Activated CD4-positive, alpha-beta T cell treated with anti-CD3 and anti-CD28 coated beads for 36 hours (primary cell): Measurements from ENCODE around the gene GPR107. TPM values are rescaled to one million over a fixed set of nuclear protein-coding genes. Genes with fewer than 3 reads are reported as not detected.

Experiments used
- ATAC-seq: fragments of 200-7000 bp; cut with Tn5 transposase; one replicate; pipeline ENCODE4 v1.10.0; 2021; ENCODE audit warnings: mild to moderate bottlenecking, moderate library complexity
- CTCF ChIA-PET: fragments of 350-600 bp; sonication (Branson Sonifier 250); formaldehyde crosslinking; loops from one replicate; lab custom pipeline; 2021; ENCODE audit warnings: antibody characterized with exemption; lab: Charles Lee
- POLR2A ChIA-PET: fragments of 350-600 bp; sonication (Branson Sonifier 250); formaldehyde crosslinking; loops from one replicate; lab custom pipeline; 2021; ENCODE audit warnings: antibody characterized with exemption, inconsistent platforms; lab: Charles Lee
- DNase-seq: peaks from one replicate; pipeline ENCODE4 v3.0.0-alpha.2; 2020
- H3K27ac Mint-ChIP-seq: one replicate; pipeline ENCODE4 v1.8.0; 2021; ENCODE audit warnings: mixed read lengths
- H3K27me3 Mint-ChIP-seq: one replicate; pipeline ENCODE4 v1.8.0; 2021; ENCODE audit warnings: mixed read lengths
- H3K36me3 Mint-ChIP-seq: one replicate; pipeline ENCODE4 v1.8.0; 2021; ENCODE audit warnings: low read depth, mixed read lengths
- H3K4me1 Mint-ChIP-seq: one replicate; pipeline ENCODE4 v1.8.0; 2021; ENCODE audit warnings: mixed read lengths
- H3K4me3 Mint-ChIP-seq: one replicate; pipeline ENCODE4 v1.8.0; 2021; ENCODE audit warnings: mild to moderate bottlenecking, moderate library complexity, mixed read lengths
- H3K9me3 Mint-ChIP-seq: one replicate; pipeline ENCODE4 v1.8.0; 2021; ENCODE audit warnings: low read depth, mixed read lengths
- intact Hi-C, 2 experiments: fragments of 100-400 bp; cut with DNase I in 1 of 2; cut with micrococcal nuclease in 1 of 2; formaldehyde crosslinking; loops; one replicate each; pipeline versions ENCODE4 v1.14.2 to v1.15.1; 2022 to 2024; cut with DNase I, micrococcal nuclease
- total RNA-seq, 2 experiments: library from RNA; stranded (reverse); gene quantifications; one replicate each; pipeline ENCODE4 v1.2.3, GENCODE V29; 2021

GPR107 gene
- total RNA-seq, 2 experiments from 2014 or later, result 17.7 to 19.7 TPM

DNA sequence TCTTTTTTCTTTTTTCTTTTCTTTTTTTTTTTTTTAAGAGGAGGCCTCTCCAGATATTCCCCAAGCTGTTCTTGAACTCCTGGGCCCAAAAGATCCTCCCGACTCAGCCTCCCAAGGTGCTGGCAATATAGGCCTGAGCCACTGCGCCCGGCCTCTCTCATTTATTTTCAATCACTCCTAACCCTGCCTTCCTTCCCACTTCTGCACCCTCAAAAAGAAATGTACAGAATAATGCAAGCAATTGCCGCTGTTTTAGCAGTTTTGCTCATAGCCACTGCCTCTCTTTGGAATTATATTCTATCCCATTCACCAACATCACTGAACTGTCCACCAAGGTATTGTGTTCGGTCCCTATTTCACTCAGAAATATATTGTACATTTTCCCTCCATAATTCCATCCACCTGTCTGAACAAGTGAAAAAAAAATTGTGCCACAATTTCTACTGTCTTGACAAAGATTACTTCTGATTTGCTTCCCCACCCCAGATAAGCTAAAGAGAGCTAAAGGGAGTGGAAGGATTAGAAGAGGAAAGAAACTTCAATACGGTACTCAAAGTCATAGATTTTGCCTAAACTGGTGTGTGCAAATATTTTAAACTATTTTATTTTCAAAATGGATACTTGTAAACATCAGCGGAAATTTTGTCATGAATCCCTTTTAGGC is 12.6 kb upstream of the GPR107 start:
- intact Hi-C loops, result loop anchor here (2.0 to 5.0 kb wide), 2 partner anchors 78 to 204 kb away; partner anchors contain the start of genes C9orf78 (in 1 of the 2) and USP20 (in 1 of the 2)

DNA sequence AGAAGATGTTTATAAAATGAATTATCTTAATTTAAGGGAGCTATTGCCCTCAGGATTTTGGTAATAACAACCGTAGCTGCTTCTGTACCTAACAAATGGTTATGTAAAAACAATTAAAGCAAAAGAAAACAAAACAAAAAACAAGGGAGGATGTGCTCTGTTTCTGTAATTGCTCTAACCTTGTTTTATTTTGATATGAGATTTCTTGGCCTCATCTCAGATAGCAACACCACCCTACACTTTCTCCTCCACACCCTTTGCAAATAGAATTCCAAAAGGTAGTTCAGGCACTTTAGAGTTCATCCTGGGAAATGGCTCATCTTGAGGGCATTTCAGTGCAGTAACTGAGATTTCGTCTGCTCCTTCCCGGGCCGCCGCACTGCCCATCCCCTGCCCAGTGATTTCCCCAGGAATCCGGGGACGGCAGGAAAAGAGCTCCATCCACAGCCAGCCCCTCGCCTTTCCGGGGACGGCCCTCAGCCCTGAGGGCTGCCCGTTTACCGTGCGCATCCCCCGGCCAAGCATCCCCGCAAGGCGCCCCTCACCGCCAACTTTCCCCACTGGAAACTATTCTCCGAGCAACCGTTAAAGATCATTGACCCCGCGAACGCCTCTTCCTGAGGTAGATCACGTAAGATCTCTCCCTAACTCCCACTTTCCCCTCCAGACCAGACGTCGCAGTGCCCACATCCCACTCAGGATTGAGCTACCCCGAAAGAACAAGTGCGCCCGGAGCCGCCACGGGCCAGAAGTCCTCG is 11.9 kb upstream of the GPR107 start:
- Mint-ChIP-seq H3K4me1 (peaks cover 44% of the 10 kb centered on the region), H3K27ac (peak overlapping the region; percentile 100)
- intact Hi-C loops, result loop anchor here (2.0 to 5.0 kb wide), 2 partner anchors 79 to 205 kb away; partner anchors contain the start of genes C9orf78 (in 1 of the 2) and USP20 (in 1 of the 2)

More for the DNA sequence above, 12.6 kb upstream of the GPR107 start:
- H3K9me3 Mint-ChIP-seq, result no peaks in the 10 kb centered on the region
- CTCF ChIA-PET, result interaction anchor here (0.6 to 3.0 kb wide), 10 partner anchors 9 to 195 kb away, joined by 3 to 12 read pairs (median 3); partner anchors contain the start of gene GPR107
- peaks cover 51% of the 10 kb centered on the region for H3K4me1 Mint-ChIP-seq
- H3K27me3 Mint-ChIP-seq, result no peaks in the 10 kb centered on the region
- H3K36me3 Mint-ChIP-seq, result peaks cover 49% of the 10 kb centered on the region
- peak overlapping the region; percentile 100 for H3K4me3 Mint-ChIP-seq
- no peak for ATAC-seq
- H3K27ac Mint-ChIP-seq, result peak overlapping the region; percentile 100
- POLR2A ChIA-PET, result interaction anchor here (0.9 to 1.9 kb wide), 5 partner anchors 12 to 155 kb away, joined by 4 to 5 read pairs (median 5); no protein-coding TSS in a partner anchor
- DNase-seq, result peak; percentile 53

DNA sequence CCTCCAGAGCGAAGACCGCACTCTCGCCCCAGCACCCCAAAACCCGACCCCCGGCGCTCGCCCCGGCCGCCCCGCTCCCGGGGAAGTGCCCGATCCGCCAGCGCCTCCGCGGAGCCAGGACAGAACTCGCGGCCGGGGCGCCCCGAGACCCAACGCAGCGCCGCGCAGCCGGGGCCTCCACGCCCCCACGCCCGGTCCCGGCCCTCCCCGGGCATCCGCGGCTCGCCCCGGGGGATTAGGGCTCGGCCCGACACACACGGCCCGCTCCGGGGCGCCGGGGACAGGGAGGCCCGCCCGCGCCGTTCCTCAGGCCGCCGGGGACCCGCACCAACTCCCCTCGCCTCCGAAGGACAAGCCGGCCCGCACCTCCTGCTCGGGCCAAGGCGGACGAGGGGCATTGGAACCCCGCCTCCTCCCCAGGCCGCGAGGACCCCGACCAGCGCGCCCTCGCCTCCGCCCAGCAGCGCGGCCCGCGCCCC is 11.3 kb upstream of the GPR107 start:
- DNase-seq, result peak; percentile 53
- ChIA-PET POLR2A (interaction anchor here (0.6 to 1.9 kb wide), 8 partner anchors 9 to 154 kb away, joined by 3 to 5 read pairs (median 3); no protein-coding TSS in a partner anchor), CTCF (interaction anchor here (0.6 to 1.2 kb wide), 2 partner anchors 76 to 157 kb away, joined by 3 read pairs; no protein-coding TSS in a partner anchor)
- peak; percentile 3 for ATAC-seq
- H3K27me3 Mint-ChIP-seq, result no peaks in the 10 kb centered on the region
- H3K36me3 Mint-ChIP-seq, result peaks cover 38% of the 10 kb centered on the region
- peak overlapping the region; percentile 100 for H3K27ac Mint-ChIP-seq
- H3K4me1 Mint-ChIP-seq, result peaks cover 38% of the 10 kb centered on the region
- H3K9me3 Mint-ChIP-seq, result no peaks in the 10 kb centered on the region
- peak overlapping the region; percentile 100 for H3K4me3 Mint-ChIP-seq
- intact Hi-C loops, result loop anchor here in 1 of 2 experiments (5.0 kb wide), 1 partner anchor 205 kb away; the partner anchor contains the start of genes C9orf78 and USP20

More for the DNA sequence above, 11.9 kb upstream of the GPR107 start:
- ChIA-PET POLR2A (interaction anchor here (0.9 to 1.9 kb wide), 7 partner anchors 13 to 155 kb away, joined by 3 to 5 read pairs (median 4); no protein-coding TSS in a partner anchor), CTCF (interaction anchor here (0.6 to 3.0 kb wide), 10 partner anchors 10 to 157 kb away, joined by 3 to 12 read pairs (median 3); partner anchors contain the start of gene GPR107)
- H3K27me3 Mint-ChIP-seq, result no peaks in the 10 kb centered on the region
- DNase-seq (no peak), ATAC-seq (no peak)
- no peaks in the 10 kb centered on the region for H3K9me3 Mint-ChIP-seq
- peak overlapping the region; percentile 100 for H3K4me3 Mint-ChIP-seq
- H3K36me3 Mint-ChIP-seq, result peaks cover 44% of the 10 kb centered on the region

DNA sequence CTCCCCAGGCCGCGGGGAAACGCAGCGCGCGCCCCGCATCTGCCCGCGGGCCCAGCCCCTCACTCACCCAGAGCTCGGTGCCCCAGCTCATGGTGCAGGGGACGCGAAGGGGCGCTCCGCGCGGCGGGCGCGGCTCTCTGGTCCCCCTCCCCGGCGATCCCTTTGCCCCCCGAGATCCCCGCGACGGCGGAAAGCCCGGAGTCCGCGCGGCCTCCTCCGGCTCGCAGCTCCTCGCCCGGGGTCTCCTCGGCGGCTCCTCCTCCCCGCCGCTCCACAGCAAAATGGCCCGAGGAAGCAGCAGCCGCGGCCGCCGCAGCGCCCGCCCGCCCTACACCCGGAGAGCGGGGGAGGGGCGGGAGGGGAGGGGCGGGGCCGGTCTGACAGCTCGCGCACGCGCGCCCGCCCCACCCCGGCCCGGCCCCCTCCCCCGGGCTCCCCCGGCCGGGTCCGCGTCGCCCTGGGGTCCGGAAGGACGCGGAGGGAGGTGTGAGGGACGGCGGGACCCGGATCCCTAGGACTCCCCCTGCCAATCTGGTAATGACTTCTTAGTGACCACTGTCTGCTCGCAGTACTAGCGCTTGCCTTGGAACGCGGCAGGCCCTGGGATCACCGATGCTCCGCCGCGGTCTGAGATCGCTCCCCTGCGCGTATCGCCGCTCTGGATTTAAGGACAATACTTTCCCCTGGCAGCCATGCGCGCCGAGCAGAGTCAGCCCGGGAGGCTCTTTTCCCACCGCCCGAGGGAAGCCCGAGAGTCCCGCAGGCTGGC is 10.6 kb upstream of the GPR107 start, which contains the start of gene FNBP1:
Gene FNBP1, minus strand, starts transcription at position 305 of the 769 bp plus-strand sequence. Its CDS starts 214 bp downstream, at position 91.
- ATAC-seq (peak; percentile 63), DNase-seq (peak; percentile 91)
- Mint-ChIP-seq H3K27me3 (no peaks in the 10 kb centered on the region), H3K4me1 (peaks cover 33% of the 10 kb centered on the region), H3K4me3 (peak within 1 kb of the TSS; percentile 100), H3K36me3 (peaks cover 38% of the 10 kb centered on the region), H3K27ac (peak within 1 kb of the TSS; percentile 100), H3K9me3 (no peaks in the 10 kb centered on the region)
- POLR2A ChIA-PET, result interaction anchor here (0.6 to 1.9 kb wide), 8 partner anchors 9 to 154 kb away, joined by 3 to 5 read pairs (median 3); no protein-coding TSS in a partner anchor
- intact Hi-C loops, result loop anchor here in 1 of 2 experiments (1.0 to 5.0 kb wide), 3 partner anchors 10 to 206 kb away; partner anchors contain the start of genes C9orf78, GPR107 and USP20
- CTCF ChIA-PET, result interaction anchor here (1.0 to 1.2 kb wide), 2 partner anchors 122 to 158 kb away, joined by 3 to 4 read pairs; no protein-coding TSS in a partner anchor

DNA sequence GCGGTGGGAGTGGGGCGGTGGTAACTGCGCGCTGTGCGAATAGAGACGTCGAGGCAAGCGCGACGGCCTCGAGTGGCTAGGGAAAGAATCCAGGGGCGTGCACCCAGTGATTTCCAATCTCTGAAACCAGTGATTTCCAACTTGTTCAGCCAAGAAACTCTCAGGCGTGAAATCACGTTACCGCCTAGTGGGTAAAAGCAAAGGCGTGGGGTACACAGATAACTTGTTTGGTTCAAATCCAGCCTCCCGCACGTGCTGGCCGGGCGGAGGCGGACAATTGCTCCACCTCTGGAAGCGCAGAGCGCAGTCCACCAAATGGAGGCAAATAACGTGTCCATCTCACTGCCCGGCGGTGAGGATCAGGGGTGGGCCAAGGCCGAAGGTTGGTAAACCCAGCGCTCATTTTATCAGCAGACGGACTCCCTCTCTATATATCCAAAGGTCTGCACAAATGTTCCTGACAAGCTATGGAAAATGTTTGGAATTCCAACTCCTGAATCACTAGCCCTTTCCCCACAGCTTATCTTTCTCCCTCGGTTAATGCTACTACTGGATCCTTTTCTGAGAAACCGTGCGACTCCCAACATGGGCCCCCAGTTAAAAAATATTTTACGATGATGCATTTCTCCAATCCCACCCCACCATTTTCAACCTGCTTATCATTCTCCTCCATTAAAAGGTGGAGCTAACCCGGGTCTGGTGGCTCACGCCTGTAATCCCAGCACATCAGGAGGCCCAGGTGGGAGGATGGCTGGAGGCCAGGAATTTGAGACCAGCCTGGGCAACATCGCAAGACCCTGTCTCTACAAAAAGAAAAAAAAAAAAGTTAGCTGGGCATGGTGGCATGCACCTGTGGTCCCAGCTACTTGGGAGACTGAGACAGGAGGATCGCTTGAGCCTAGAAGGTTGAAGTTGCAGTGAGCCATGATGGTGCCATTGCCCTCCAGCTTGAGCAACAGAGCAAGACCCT is 9.8 kb upstream of the GPR107 start:
- Mint-ChIP-seq H3K4me1 (peaks cover 29% of the 10 kb centered on the region), H3K27me3 (no peaks in the 10 kb centered on the region), H3K9me3 (no peaks in the 10 kb centered on the region), H3K36me3 (peaks cover 31% of the 10 kb centered on the region), H3K27ac (peak overlapping the region; percentile 90), H3K4me3 (peak overlapping the region; percentile 100)
- POLR2A ChIA-PET, result interaction anchor here (0.6 kb wide), 1 partner anchor 52 kb away, joined by 3 read pairs; no protein-coding TSS in a partner anchor
- intact Hi-C loops, result loop anchor here in 1 of 2 experiments (1.0 to 5.0 kb wide), 3 partner anchors 9 to 207 kb away; partner anchors contain the start of genes C9orf78, GPR107 and USP20
- ATAC-seq, result no peak
- CTCF ChIA-PET, result interaction anchor here (0.8 to 1.4 kb wide), 5 partner anchors 15 to 175 kb away, joined by 3 to 6 read pairs (median 4); no protein-coding TSS in a partner anchor
- no peak for DNase-seq

DNA sequence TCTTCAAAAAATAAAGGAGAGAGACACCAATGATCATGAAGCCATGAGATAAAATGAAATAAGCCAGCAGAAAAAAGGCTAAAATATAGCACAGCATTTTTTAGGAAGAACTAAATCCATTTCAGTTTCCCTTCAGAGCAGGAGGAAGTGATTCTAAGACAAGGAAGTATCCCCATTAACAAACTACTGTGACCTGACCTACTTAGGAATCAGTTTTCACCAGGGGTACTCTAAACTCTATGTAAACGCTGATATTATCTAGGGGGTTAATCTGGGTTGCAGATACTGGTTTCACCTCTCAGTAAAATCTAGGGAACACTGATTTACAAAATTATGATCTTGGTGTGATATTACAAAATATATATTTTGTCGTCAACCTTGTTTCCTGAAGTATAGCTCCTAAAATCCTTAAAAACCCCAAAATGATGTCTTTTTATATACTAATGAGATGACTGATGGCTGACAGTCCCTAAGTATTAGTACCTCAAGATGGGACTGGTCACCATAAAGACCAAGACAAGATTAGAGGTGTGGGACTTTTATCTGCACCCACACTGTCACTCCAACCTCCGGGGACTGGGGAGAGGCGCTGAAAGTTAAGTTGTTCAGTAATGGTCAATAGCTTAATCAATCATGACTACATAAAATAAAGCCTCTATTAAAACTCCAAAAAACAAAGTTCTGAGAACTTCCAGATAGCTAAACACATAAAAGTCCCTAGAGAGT is 7.8 kb upstream of the GPR107 start:
- POLR2A ChIA-PET, result no interaction called here
- H3K27me3 Mint-ChIP-seq, result no peaks in the 10 kb centered on the region
- intact Hi-C loops, result no loop called here
- peak overlapping the region; percentile 70 for H3K27ac Mint-ChIP-seq
- CTCF ChIA-PET, result interaction anchor here (1.0 to 1.1 kb wide), 2 partner anchors 53 to 190 kb away, joined by 3 to 4 read pairs; no protein-coding TSS in a partner anchor
- no peak for ATAC-seq
- no peak for DNase-seq
- peaks cover 17% of the 10 kb centered on the region for H3K36me3 Mint-ChIP-seq
- H3K4me3 Mint-ChIP-seq, result no peak overlapping the region
- no peaks in the 10 kb centered on the region for H3K9me3 Mint-ChIP-seq
- H3K4me1 Mint-ChIP-seq, result peaks cover 33% of the 10 kb centered on the region

DNA sequence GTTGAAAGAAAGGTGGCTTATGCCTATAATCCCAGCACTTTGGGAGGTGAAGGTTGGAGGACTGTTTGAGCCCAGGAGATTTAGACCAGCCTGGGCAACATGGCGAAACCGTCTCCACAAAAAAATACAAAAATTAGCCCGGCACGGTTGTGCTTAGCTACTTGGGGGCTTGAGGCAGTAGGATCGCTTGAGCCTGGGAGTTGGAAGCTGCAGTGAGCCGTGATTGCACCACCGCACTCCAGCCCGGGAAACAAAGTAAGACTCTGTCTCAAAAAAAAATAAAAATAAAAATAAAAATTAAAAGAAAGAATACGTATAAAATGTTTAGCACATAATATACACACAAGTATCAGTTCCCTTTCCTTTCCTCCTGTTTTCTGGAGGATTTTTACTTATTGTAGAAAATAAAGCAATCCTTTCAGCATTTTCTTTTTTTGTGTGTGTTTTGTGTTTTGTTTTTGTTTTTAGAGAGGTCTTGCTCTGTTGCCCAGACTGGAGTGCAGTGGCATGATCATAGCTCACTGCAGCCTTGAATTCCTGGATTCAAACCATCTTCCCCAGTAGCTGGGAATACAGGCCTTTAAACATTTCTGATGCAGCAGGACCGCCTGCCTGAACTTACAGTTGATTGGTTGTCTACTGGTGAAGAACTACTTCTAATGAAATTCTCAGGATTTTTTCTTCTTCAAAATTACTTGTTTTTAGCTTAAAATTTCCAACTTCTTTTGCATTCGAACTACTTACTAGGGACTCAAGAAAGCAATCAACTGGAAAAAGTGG is 4.1 kb upstream of the GPR107 start:
- no peaks in the 10 kb centered on the region for H3K9me3 Mint-ChIP-seq
- intact Hi-C loops, result loop anchor here in 1 of 2 experiments (5.0 to 10.0 kb wide), 2 partner anchors 193 to 405 kb away; partner anchors contain the start of gene ASB6
- no peaks in the 10 kb centered on the region for H3K27me3 Mint-ChIP-seq
- H3K27ac Mint-ChIP-seq, result peak overlapping the region; percentile 9
- ChIA-PET POLR2A (interaction anchor here (0.6 to 0.7 kb wide), 5 partner anchors 35 to 1773 kb away, joined by 3 to 12 read pairs (median 4); partner anchors contain the start of gene SWI5), CTCF (interaction anchor here (0.5 kb wide), 1 partner anchor 9 kb away, joined by 3 read pairs; no protein-coding TSS in a partner anchor)
- peaks cover 1% of the 10 kb centered on the region for H3K36me3 Mint-ChIP-seq
- ATAC-seq, result no peak
- H3K4me1 Mint-ChIP-seq, result peaks cover 31% of the 10 kb centered on the region
- no peak for DNase-seq
- no peak overlapping the region for H3K4me3 Mint-ChIP-seq

DNA sequence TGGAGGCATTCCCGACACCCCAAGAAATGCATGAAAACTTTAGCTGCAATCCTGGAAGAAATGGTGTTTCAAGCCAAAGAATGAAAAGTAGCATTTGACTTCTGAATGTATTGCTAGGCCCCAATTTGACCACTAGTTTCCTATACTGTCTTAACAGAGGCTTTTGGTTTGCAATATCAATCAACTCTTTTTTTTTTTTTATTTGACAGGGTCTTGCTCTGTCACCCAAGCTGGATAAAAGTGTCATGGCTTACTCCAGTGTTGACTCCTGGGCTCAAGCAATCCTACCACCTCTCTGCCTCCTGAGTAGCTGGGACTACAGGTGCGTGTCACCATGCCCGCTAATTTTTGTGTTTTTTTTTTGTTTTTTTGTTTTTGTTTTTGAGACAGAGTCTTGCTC is 3.2 kb upstream of the GPR107 start:
- POLR2A ChIA-PET, result interaction anchor here (0.6 to 0.7 kb wide), 5 partner anchors 36 to 612 kb away, joined by 3 to 12 read pairs (median 3); no protein-coding TSS in a partner anchor
- intact Hi-C loops, result loop anchor here in 1 of 2 experiments (5.0 to 10.0 kb wide), 2 partner anchors 192 to 406 kb away; partner anchors contain the start of gene ASB6
- H3K4me1 Mint-ChIP-seq, result peaks cover 28% of the 10 kb centered on the region
- ATAC-seq (no peak), DNase-seq (no peak)
- H3K36me3 Mint-ChIP-seq, result peaks cover 1% of the 10 kb centered on the region
- H3K27me3 Mint-ChIP-seq, result no peaks in the 10 kb centered on the region
- H3K4me3 Mint-ChIP-seq, result no peak overlapping the region
- H3K9me3 Mint-ChIP-seq, result no peaks in the 10 kb centered on the region
- CTCF ChIA-PET, result interaction anchor here (0.6 kb wide), 1 partner anchor 61 kb away, joined by 3 read pairs; no protein-coding TSS in a partner anchor
- peak overlapping the region; percentile 31 for H3K27ac Mint-ChIP-seq
